ENCODE measurements around the gene MAP4K2.

The MAP4K2 gene

GRCh38 chr11:64746486-64746885, 56.5 kb downstream of the MAP4K2 start:
- H3K27ac ChIP-seq (ENCODE audit: low read length): peak overlapping the region; percentile 99

GRCh38 chr11:64745521-64746328, 57.3 kb downstream of the MAP4K2 start:
- Histone ChIP-seq H3K9ac (ENCODE audit: low read depth, low read length) (peak overlapping the region; percentile 92), H3K4me1 (ENCODE audit: insufficient read depth, low read length) (peaks cover 34% of the 10 kb centered on the region)

More at GRCh38 chr11:64746486-64746885, 56.5 kb downstream of the MAP4K2 start:
- Histone ChIP-seq H3K4me1 (ENCODE audit: insufficient read depth, low read length) (peaks cover 34% of the 10 kb centered on the region), H3K4me2 (ENCODE audit: insufficient read depth, low read length) (peak overlapping the region; percentile 77), H3K27me3 (ENCODE audit: insufficient read depth, low read length, poor library complexity) (no peaks in the 10 kb centered on the region), H2AFZ (ENCODE audit: low read depth, low read length) (no peak overlapping the region; the same call in 1 of the 2 replicates), H3K4me3 (ENCODE audit: low read depth in 1 of 2, low read length in 2 of 2) (peak overlapping the region in 1 of 2 experiments; percentile 65; a peak in 2 of 4 replicates), H3K9me3 (ENCODE audit: insufficient read depth, low read length, severe bottlenecking) (no peaks in the 10 kb centered on the region), H3K79me2 (ENCODE audit: insufficient read depth, low read length) (no peaks in the 10 kb centered on the region), H4K20me1 (ENCODE audit: insufficient read depth, low read length) (no peaks in the 10 kb centered on the region), H3K9ac (ENCODE audit: low read depth, low read length) (peak overlapping the region; percentile 92), H3K36me3 (ENCODE audit: insufficient read depth, low read length) (no peaks in the 10 kb centered on the region)
- ATAC-seq (ENCODE audit: insufficient read depth, low read depth) (no peak), DNase-seq (no peak)
- TF ChIP-seq EZH2 (IDR thresholded peaks at IDR 0.05; ENCODE audit: borderline replicate concordance, low read depth, low read length, severe bottlenecking): no peak
- TF ChIP-seq, protein P1, sequence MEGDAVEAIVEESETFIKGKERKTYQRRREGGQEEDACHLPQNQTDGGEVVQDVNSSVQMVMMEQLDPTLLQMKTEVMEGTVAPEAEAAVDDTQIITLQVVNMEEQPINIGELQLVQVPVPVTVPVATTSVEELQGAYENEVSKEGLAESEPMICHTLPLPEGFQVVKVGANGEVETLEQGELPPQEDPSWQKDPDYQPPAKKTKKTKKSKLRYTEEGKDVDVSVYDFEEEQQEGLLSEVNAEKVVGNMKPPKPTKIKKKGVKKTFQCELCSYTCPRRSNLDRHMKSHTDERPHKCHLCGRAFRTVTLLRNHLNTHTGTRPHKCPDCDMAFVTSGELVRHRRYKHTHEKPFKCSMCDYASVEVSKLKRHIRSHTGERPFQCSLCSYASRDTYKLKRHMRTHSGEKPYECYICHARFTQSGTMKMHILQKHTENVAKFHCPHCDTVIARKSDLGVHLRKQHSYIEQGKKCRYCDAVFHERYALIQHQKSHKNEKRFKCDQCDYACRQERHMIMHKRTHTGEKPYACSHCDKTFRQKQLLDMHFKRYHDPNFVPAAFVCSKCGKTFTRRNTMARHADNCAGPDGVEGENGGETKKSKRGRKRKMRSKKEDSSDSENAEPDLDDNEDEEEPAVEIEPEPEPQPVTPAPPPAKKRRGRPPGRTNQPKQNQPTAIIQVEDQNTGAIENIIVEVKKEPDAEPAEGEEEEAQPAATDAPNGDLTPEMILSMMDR (IDR thresholded peaks at IDR 0.05; ENCODE audit: borderline replicate concordance, extremely low read depth, low read length, poor library complexity, severe bottlenecking): no peak

DNA sequence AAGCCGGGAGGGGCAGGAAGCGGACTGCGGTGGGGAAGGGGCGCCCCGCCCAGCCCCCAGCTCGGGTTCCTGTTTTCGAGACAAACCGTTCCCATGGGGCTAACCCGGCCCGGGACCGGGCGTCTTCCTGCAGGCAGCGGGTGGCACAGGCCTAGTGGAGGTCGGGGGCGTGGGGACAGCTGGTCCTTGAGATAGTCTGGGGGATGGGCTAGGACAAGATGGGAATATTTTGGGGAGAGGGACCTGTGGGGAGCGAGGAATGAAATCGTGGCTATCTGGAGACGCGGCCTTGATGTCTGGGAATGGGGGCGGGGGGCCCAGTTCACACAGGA, 57.9 kb downstream of the MAP4K2 start:
- Histone ChIP-seq H3K36me3 (ENCODE audit: insufficient read depth, low read length) (no peaks in the 10 kb centered on the region), H4K20me1 (ENCODE audit: insufficient read depth, low read length) (no peaks in the 10 kb centered on the region), H2AFZ (ENCODE audit: low read depth, low read length) (peak overlapping the region; percentile 77), H3K4me3 (ENCODE audit: low read depth in 1 of 2, low read length in 2 of 2) (peak overlapping the region; percentile 24 to 65; a peak in 3 of 4 replicates), H3K27ac (ENCODE audit: low read length) (peak overlapping the region; percentile 99), H3K9ac (ENCODE audit: low read depth, low read length) (peak overlapping the region; percentile 92), H3K79me2 (ENCODE audit: insufficient read depth, low read length) (no peaks in the 10 kb centered on the region), H3K4me1 (ENCODE audit: insufficient read depth, low read length) (peaks cover 34% of the 10 kb centered on the region), H3K4me2 (ENCODE audit: insufficient read depth, low read length) (peak overlapping the region; percentile 77), H3K9me3 (ENCODE audit: insufficient read depth, low read length, severe bottlenecking) (no peaks in the 10 kb centered on the region), H3K27me3 (ENCODE audit: insufficient read depth, low read length, poor library complexity) (no peaks in the 10 kb centered on the region)
- peak; percentile 72 for ATAC-seq (ENCODE audit: insufficient read depth, low read depth)
- TF ChIP-seq, protein P1 (IDR thresholded peaks at IDR 0.05; ENCODE audit: borderline replicate concordance, extremely low read depth, low read length, poor library complexity, severe bottlenecking): no peak
- no peak for TF ChIP-seq EZH2 (IDR thresholded peaks at IDR 0.05; ENCODE audit: borderline replicate concordance, low read depth, low read length, severe bottlenecking)
- DNase-seq: peak; percentile 98

More at GRCh38 chr11:64745521-64746328, 57.3 kb downstream of the MAP4K2 start:
- Histone ChIP-seq H3K9me3 (ENCODE audit: insufficient read depth, low read length, severe bottlenecking) (no peaks in the 10 kb centered on the region), H3K79me2 (ENCODE audit: insufficient read depth, low read length) (no peaks in the 10 kb centered on the region), H4K20me1 (ENCODE audit: insufficient read depth, low read length) (no peaks in the 10 kb centered on the region), H3K4me3 (ENCODE audit: low read depth in 1 of 2, low read length in 2 of 2) (peak overlapping the region; percentile 24 to 65; a peak in 3 of 4 replicates), H2AFZ (ENCODE audit: low read depth, low read length) (peak overlapping the region; percentile 77), H3K4me2 (ENCODE audit: insufficient read depth, low read length) (peak overlapping the region; percentile 77), H3K27me3 (ENCODE audit: insufficient read depth, low read length, poor library complexity) (no peaks in the 10 kb centered on the region), H3K27ac (ENCODE audit: low read length) (peak overlapping the region; percentile 99), H3K36me3 (ENCODE audit: insufficient read depth, low read length) (no peaks in the 10 kb centered on the region)
- TF ChIP-seq, protein P1 (IDR thresholded peaks at IDR 0.05; ENCODE audit: borderline replicate concordance, extremely low read depth, low read length, poor library complexity, severe bottlenecking): no peak
- no peak for TF ChIP-seq EZH2 (IDR thresholded peaks at IDR 0.05; ENCODE audit: borderline replicate concordance, low read depth, low read length, severe bottlenecking)
- DNase-seq (peak; percentile 90), ATAC-seq (ENCODE audit: insufficient read depth, low read depth) (peak; percentile 73)
